HG03135 (cell line): Measurements from ENCODE around the gene GIPC3.
"Not testable (repeated sequence)": the region's sequence is repeated elsewhere in the genome, so short reads cannot be mapped to it uniquely, and the experiment has no call there.

Experiments
- ATAC-seq: cut with Tn5 transposase; IDR thresholded peaks from one replicate; pipeline ENCODE4 v1.9.1; 2021; ENCODE audit warnings: mild to moderate bottlenecking, moderate library complexity; ENCODE audit not compliant: unreplicated experiment

The GIPC3 gene

DNA sequence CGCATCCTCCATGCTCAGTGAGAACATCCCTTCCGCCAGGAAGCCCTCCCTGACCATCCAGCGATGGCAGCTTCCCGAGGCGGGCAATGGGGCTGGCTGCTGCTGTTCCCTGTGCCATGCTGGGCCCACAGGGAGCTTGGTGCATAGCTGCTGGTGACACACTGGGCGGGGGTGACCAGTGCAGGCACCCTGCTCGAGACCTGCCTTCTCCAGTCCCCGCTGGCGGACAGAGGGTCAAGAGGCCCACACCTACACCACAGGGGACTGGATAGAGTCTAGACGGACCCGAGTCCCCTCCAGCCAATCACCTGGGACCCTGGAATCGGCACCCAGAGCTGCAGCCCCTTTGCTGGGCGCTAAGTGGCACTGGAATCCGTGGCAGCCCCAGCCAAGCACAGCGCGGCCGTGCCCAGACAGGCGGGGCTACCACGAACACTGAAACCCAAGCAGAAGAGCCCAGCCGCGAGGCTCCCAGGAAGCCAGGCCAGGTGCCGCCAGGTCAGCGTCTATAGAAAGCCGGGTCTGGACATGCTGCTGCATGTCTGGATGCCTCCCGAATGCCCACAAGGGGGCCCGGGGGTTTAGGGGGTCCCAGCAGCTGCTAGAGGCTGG is 30.4 kb downstream of the GIPC3 start:
- ATAC-seq: no peak

DNA sequence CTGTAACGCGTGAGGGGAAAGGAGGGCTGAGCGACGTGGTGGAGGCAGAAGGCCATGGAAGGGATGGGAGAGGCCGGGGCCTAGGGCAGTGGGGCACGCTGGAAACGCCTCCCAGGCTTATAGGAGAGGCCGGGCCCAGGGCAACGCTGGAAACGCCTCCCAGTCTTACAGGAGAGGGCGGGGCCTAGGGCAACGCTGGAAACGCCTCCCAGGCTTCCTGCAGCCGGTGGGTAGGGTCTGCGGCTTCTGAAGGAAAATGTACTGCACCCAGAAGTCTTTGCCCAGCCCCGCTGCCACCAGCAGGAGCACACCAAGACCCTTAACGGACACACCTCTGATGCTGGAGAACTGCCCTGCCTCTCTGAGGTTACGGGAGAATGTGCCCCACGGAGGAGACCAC is 32.2 kb downstream of the GIPC3 start:
- ATAC-seq: no peak

DNA sequence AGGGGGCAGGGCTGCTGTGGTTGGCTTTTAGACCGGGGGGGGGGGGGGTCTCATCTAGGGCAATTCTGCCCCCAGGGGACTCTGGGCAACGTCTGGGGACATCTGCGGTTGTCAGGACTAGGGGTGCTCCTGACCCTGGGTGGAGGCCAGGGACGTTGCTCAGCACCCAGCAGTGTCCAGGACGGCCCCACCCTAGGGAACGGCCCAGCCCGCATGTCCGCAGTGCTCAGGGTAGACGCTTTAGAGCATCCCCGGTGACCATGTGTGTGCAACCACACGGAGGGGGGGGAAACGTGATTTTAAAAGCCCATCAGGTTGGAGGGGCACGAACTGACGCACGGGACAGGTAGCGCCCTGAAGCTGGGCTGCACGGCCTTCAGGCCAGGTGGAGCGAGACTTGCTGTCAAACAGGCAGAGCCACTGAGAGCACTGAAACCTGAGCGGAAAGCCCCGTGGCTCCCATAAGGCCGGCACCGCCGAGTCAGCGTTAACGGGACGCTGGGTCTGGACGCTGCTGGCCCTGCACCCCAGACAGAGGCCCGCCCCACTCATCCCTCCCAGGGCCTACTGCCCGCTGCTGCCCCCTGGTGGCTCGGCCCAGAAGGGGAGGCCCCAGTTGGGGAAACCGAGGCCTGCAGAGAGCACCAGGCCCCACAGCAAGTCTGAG is 33.0 kb downstream of the GIPC3 start:
- no peak for ATAC-seq

DNA sequence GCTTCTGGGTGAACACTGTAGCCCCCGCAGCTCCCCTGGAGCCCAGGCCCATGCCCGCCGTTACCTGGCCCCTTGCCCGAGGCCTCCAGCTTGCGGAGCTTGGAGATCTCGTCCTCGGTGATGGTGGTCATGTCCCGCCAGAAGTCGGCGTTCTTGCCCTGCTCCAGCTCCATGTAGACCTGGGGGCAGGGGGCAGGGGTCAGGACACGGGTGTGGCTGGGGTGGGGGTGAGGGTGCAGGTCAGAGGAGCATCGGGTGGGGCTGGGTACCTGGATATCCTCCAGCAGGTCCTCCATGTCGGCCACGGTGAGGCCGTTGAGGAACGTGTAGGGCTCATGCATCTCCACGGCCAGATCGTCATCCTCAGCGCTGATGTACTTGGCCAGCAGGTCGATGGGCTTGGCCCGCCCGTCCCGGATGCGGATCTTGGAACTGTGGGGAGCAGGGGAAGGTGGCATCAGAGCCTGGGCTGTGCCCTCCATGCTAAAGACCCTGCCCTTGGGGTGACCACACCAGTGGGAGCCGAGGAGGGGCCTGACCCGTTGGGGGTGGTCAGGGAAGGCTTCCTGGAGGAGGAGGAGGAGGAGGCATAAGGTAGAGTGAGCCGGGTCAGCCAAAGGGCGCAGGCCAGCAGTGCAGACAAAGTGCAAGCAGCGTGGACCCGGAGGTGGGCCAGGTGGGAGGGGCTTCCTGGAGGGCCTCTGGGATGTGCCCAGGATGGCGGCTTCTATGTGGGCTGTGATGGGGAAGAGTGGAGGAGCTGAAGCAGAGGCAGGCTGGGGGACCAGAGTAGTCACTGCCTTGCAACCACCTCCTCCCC is 33.7 kb downstream of the GIPC3 start:
- no peak for ATAC-seq

GRCh38 chr19:3619631-3620012 is 34.3 kb downstream of the GIPC3 start:
- no peak for ATAC-seq

DNA sequence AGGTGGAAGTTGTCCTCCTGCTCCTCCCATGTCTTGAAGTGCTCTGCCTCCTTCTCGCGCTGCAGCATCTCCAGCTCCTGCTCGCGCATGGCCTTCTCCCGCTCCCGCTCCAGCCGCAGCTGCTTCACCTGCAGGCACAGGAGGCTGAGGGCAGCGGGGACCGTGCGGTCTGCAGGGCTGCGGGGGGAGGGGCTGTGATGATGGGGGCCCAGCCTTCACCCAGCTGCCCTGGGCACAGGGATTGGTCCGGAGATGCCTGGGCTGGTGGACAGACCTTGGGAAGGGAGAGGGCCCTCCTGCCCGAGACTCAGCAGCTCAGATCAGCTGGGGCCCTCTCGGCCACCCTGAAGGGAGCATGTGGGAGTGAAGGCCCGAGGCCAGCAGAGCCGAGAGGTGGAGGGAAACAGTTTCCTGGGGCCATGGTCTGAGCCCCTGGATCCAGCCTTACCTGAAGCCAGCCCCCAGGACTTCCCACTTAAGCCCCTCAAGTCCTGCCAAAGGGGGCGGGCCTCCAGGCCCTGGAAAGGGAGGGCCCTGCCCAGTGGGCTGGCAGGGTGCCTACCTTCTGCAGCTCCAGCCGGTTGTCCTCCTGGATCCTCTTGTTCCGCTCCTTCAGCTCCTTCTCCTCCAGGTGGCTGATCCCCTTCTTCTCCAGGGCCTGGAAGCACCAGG is 35.0 kb downstream of the GIPC3 start:
- ATAC-seq: no peak

DNA sequence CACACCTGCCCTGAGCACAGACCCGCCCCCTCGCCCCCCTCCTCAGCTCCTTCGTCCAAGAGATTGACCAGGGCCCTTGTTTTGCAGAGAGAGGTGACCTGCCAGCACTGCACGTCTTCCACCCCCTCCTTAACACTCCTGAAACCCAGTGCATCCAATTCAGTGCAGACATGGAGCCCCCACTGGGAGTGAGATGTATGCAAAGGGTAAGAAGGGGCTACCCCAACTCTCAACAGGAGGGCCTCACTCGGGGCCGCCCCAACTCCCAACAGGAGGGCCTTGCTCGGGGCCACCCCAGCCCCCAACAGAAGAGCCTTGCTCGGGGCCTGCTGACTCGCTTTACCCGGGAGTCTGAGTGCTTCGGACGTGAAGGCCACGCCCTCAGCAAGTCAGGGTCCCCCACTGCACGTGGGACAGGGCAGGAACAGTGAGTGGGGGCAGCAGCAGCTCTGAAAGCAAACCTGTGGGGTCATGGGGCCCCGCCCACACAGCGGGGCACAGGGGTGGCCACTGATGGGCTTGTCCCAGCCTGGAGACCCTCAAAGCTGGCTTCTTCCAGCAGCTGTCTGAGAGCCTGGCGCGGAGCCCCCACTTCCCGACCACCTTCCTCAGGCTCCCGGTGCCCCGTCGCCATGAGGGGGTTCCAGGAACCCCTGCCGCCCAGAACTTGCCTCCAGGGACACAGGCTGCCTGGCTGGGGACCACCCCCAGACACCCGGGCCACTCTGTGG is 35.7 kb downstream of the GIPC3 start:
- no peak for ATAC-seq

GRCh38 chr19:3621689-3622088 is 36.4 kb downstream of the GIPC3 start:
- ATAC-seq: no peak

GRCh38 chr19:3622224-3622623 is 36.9 kb downstream of the GIPC3 start:
- no peak for ATAC-seq

- ATAC-seq: no peak
Observed at GRCh38 chr19:3623716-3624115, 38.4 kb downstream of the GIPC3 start.

GRCh38 chr19:3625996-3626472 is 40.8 kb downstream of the GIPC3 start:
- peak; percentile 8 for ATAC-seq

DNA sequence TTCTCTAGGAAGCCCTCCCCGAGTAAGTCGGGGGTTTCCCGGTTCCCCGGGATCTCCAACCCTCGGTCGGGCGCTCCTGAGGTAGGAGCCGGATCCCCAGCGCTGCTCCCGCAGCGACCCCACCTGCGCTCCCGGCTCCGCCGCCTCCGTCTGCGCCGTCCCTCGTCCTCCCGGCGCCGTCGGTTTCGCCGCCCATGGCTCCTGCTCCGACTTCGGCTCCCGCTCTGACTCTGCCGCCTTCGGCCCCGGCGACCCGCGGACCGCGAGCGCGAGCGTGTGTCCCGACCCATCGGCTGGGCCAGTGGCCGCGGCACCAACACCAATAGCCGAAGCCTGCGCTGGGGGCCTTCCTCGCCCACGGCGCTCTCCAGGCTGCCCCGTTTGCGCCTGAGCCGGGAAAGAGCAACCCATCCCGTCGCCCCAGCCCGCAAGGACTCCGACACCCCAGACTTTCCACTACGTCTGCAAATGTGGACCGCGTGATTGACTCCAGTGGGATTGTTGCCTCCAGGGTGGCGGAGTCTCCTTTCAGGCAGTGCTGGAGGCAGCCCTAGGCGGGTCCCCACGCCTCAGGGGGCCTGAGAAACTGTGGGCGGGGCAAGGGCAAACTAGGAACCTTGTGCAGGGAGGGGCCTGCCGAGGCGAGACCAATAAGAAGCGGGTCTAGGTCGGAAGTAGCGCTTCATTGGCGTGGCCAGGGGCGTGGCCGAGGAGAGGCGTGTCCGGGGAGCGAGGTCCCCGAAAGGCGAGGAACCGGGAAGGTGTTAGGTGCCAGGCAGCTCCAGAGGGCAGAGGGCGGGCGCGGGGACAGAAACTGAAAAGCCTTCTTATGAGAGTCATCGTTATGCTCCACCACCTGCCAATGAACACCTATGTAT is 41.4 kb downstream of the GIPC3 start, which contains the start of gene CACTIN:
Gene CACTIN (minus strand): TSS at position 318 of the 878 bp plus-strand sequence. CDS start 28 bp downstream, at position 290.
- peak; percentile 79 for ATAC-seq

- no peak for ATAC-seq
Observed at GRCh38 chr19:3627351-3627723, 42.1 kb downstream of the GIPC3 start.

- ATAC-seq: not testable (repeated sequence)
Observed at GRCh38 chr19:3628766-3629165, 43.5 kb downstream of the GIPC3 start.

- no peak for ATAC-seq
Observed at GRCh38 chr19:3631053-3631861, 46.0 kb downstream of the GIPC3 start.

DNA sequence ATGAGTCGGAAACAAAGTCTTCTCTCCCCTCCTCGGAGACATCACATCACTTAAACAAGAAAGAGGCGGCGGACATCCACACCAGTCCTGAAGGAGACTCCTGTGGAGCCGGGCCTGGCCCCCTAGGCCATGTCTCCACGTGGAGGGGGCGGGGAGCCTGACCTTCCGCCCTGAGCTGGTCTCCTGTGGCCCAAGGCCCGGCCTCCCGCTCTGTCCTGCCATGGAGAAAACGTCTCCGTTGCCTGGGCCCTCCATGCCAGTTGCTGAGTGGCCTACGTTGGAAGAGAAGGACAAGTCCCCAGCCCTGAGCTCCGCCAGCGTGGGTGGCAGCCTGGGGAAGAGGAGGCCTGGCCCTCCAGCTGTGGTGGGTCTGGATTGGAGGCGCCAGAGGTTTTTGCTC is 46.8 kb downstream of the GIPC3 start:
- no peak for ATAC-seq

GRCh38 chr19:3632739-3633558 is 47.7 kb downstream of the GIPC3 start:
- no peak for ATAC-seq

- ATAC-seq: no peak
Observed at GRCh38 chr19:3633559-3633988, 48.3 kb downstream of the GIPC3 start.
